ENCODE data around the gene CTU1. TPM values are rescaled to one million over a fixed set of nuclear protein-coding genes. Genes with fewer than 3 reads are reported as not detected.

CTU1 gene
- total RNA-seq, 6 experiments from 2014 or later, result 5.0 to 8.9 (median 5.9) TPM

- Mint-ChIP-seq H3K27me3 (ENCODE audit: insufficient read depth) (peaks cover 2% of the 10 kb centered on the region; the same call in 1 of the 2 replicates), H3K4me3 (no peak overlapping the region), H3K9me3 (no peaks in the 10 kb centered on the region), H3K27ac (no peak overlapping the region), H3K4me1 (ENCODE audit: low read depth) (peaks cover 6% of the 10 kb centered on the region; the same call in 1 of the 2 replicates), H3K36me3 (ENCODE audit: low read depth) (no peaks in the 10 kb centered on the region)
- no peak for TF ChIP-seq CTCF (IDR thresholded peaks at IDR 0.05)
- no peak for DNase-seq
Measured at GRCh38 chr19:51089786-51090185, 18.4 kb downstream of the CTU1 start.

- no peak overlapping the region for H3K27ac Mint-ChIP-seq
- H3K4me1 Mint-ChIP-seq (ENCODE audit: low read depth), result no peaks in the 10 kb centered on the region
- no peaks in the 10 kb centered on the region for H3K36me3 Mint-ChIP-seq (ENCODE audit: low read depth)
- no peak for DNase-seq
- peaks cover 5% of the 10 kb centered on the region for H3K27me3 Mint-ChIP-seq (ENCODE audit: insufficient read depth)
- TF ChIP-seq CTCF (IDR thresholded peaks at IDR 0.05), result no peak
- H3K4me3 Mint-ChIP-seq, result no peak overlapping the region
- H3K9me3 Mint-ChIP-seq, result no peaks in the 10 kb centered on the region; the same call in 1 of the 2 replicates
Measured at GRCh38 chr19:51086153-51086850, 21.9 kb downstream of the CTU1 start.

GRCh38 chr19:51084505-51084904 is 23.7 kb downstream of the CTU1 start:
- H3K27ac Mint-ChIP-seq, result no peak overlapping the region
- no peak for TF ChIP-seq CTCF (IDR thresholded peaks at IDR 0.05)

GRCh38 chr19:51083783-51084182 is 24.4 kb downstream of the CTU1 start:
- H3K27me3 Mint-ChIP-seq (ENCODE audit: insufficient read depth), result peaks cover 5% of the 10 kb centered on the region
- H3K4me3 Mint-ChIP-seq, result no peak overlapping the region
- DNase-seq, result no peak
- TF ChIP-seq CTCF (IDR thresholded peaks at IDR 0.05), result no peak
- H3K9me3 Mint-ChIP-seq, result peaks cover under 1% of the 10 kb centered on the region; the same call in 1 of the 2 replicates
- no peaks in the 10 kb centered on the region for H3K36me3 Mint-ChIP-seq (ENCODE audit: low read depth)
- no peaks in the 10 kb centered on the region for H3K4me1 Mint-ChIP-seq (ENCODE audit: low read depth)
- no peak overlapping the region for H3K27ac Mint-ChIP-seq

More at GRCh38 chr19:51084505-51084904, 23.7 kb downstream of the CTU1 start:
- H3K27me3 Mint-ChIP-seq (ENCODE audit: insufficient read depth), result peaks cover 5% of the 10 kb centered on the region
- H3K4me1 Mint-ChIP-seq (ENCODE audit: low read depth), result no peaks in the 10 kb centered on the region
- DNase-seq, result no peak
- no peaks in the 10 kb centered on the region; the same call in 1 of the 2 replicates for H3K9me3 Mint-ChIP-seq
- no peaks in the 10 kb centered on the region for H3K36me3 Mint-ChIP-seq (ENCODE audit: low read depth)
- H3K4me3 Mint-ChIP-seq, result no peak overlapping the region

DNA sequence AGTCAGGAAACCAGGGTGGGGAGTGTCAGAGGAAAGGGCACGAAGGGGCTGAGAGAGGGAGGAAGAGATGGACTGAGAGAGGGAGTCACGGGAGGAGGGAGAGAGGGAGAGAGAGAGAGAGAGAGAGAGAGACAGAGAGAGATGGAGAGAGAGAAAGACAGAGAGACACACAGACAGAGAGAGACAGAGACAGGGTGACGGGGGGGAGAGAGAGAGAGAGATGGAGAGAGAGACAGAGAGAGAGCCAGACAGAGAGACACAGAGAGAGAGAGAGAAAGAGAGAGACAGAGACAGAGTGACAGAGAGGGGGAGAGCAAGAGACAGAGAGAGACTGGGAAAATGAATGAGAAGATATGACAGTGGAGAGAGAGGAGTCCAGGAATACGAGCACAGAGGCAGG is 25.0 kb downstream of the CTU1 start:
- no peaks in the 10 kb centered on the region for H3K4me1 Mint-ChIP-seq (ENCODE audit: low read depth)
- no peak overlapping the region for H3K4me3 Mint-ChIP-seq

More for the DNA sequence above, 25.0 kb downstream of the CTU1 start:
- Mint-ChIP-seq H3K27me3 (ENCODE audit: insufficient read depth) (peaks cover 6% of the 10 kb centered on the region), H3K27ac (no peak overlapping the region), H3K36me3 (ENCODE audit: low read depth) (no peaks in the 10 kb centered on the region), H3K9me3 (peaks cover 6% of the 10 kb centered on the region; the same call in 1 of the 2 replicates)
- no peak for TF ChIP-seq CTCF (IDR thresholded peaks at IDR 0.05)
- no peak for DNase-seq
